ENCODE results near the gene HDHD2. TPM values are rescaled to one million over a fixed set of nuclear protein-coding genes. Genes with fewer than 3 reads are reported as not detected.
A peak's percentile ranks its signal among the peaks of the same experiment; 100 is the strongest.
"Not testable (repeated sequence)": the region's sequence is repeated elsewhere in the genome, so short reads cannot be mapped to it uniquely, and the experiment has no call there.

The HDHD2 gene
- total RNA-seq, 1 donor = 4.0 TPM

DNA sequence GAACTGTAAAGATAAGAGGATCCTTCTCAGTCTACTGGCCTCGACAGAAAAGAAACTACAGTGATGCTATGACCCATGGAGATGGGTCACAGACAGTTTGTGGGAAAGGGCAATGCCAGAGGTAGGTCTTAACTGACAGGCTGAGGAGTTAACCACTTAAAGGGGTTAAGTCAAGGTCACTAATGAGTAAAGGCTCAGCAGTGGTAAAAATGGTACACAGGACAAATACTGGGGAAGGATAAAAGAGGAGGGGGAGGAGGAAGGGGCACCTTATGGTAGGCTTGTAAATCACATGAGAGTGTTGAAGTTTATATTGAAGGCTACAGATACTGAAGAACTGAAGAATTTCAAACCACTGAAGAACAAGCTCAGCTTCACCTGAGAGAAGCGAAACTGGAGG, 16.0 kb upstream of the HDHD2 start:
- H3K4me1 ChIP-seq (ENCODE audit: insufficient read depth, low read length) = no peaks in the 10 kb centered on the region
- H3K9me3 ChIP-seq (ENCODE audit: low read depth, low read length) = no peaks in the 10 kb centered on the region
- no peak overlapping the region for H3K4me3 ChIP-seq (ENCODE audit: low read length)
- H3K27me3 ChIP-seq (ENCODE audit: insufficient read depth, low read length) = no peaks in the 10 kb centered on the region

DNA sequence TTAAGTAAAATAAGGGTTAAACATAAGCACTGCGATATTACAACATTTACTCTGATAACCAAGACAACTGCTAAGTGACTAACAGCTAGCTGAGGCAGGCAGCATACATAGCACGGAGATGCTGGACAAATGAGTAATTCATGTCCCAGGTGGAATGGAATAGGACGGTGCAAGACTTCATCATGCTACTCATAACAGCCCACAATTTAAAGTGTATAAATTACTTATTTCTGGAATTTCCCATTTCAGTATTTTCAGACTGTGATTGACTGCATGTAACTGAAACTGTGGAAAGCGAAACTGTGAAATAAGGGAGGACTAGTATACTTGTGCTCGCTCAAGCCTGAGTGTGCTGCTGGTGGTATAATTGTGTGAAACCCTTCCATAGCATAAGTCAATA, 12.9 kb upstream of the HDHD2 start:
- no peak overlapping the region for H3K4me3 ChIP-seq (ENCODE audit: low read length)

DNA sequence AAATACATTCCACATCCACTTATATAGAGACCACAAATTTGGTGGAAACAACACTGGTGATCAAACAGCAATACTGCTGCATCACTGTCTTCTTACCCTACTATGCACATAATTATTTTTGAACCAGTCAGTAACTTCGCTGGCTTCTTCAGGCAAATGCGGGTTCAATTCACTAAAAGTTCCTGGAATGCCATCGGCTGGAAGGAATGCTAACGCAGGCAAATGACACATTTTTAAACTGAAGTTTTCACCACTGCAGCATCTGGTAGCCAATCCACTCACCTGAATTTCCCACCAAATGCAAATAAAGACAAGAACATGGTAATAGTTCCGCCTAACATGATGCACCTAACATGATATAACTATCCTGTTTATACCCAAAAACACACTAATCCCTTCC, 10.0 kb upstream of the HDHD2 start:
- Histone ChIP-seq H3K27me3 (ENCODE audit: insufficient read depth, low read length) (no peaks in the 10 kb centered on the region), H3K4me3 (ENCODE audit: low read length) (no peak overlapping the region), H3K9me3 (ENCODE audit: low read depth, low read length) (no peaks in the 10 kb centered on the region), H3K4me1 (ENCODE audit: insufficient read depth, low read length) (no peaks in the 10 kb centered on the region)

More for the DNA sequence above, 12.9 kb upstream of the HDHD2 start:
- Histone ChIP-seq H3K4me1 (ENCODE audit: insufficient read depth, low read length) (no peaks in the 10 kb centered on the region), H3K27me3 (ENCODE audit: insufficient read depth, low read length) (no peaks in the 10 kb centered on the region), H3K9me3 (ENCODE audit: low read depth, low read length) (no peaks in the 10 kb centered on the region)

DNA sequence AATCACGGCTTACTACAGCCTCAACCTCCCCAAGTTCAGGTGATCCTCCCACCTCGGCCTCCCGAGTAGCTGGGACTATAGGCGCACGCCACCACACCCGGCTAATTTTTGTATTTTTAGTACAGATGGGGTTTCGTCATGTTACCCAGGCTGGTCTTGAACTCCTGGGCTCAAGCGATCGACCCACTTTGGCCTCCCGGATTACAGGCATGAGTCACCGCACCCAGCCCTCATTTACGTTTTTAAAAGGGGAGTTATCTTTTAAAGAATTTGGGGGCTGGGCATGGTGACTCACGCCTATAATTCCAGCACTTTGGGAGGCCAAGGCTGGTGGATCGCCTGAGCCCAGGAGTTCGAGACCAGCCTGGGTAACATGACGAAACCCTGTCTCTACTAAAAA, 8.1 kb upstream of the HDHD2 start:
- not testable (repeated sequence) for H3K9me3 ChIP-seq (ENCODE audit: low read depth, low read length); H3K4me3 ChIP-seq (ENCODE audit: low read length); H3K4me1 ChIP-seq (ENCODE audit: insufficient read depth, low read length); H3K27me3 ChIP-seq (ENCODE audit: insufficient read depth, low read length)

DNA sequence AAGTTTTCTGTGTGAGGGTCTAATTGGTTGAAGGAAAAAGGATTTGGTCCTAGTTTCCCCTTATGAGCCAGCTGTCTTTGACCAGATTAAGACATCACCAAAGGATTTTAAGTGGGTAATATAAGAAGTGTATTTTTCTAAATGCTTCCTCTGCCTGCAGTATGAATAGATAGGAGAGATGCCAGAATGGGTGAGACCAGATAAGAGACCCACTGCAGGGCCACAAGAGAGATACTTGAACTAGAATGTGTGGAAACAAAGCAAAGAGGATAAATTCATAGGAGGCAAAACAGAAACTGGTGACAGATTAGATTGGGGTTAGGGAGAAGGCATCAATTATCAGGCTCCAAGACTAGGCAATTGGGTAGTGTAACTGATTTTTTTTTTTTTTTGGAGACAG, 1.1 kb upstream of the HDHD2 start:
- Histone ChIP-seq H3K9me3 (ENCODE audit: low read depth, low read length) (no peaks in the 10 kb centered on the region), H3K4me3 (ENCODE audit: low read length) (no peak overlapping the region), H3K27me3 (ENCODE audit: insufficient read depth, low read length) (no peaks in the 10 kb centered on the region), H3K4me1 (ENCODE audit: insufficient read depth, low read length) (peaks cover 15% of the 10 kb centered on the region)

DNA sequence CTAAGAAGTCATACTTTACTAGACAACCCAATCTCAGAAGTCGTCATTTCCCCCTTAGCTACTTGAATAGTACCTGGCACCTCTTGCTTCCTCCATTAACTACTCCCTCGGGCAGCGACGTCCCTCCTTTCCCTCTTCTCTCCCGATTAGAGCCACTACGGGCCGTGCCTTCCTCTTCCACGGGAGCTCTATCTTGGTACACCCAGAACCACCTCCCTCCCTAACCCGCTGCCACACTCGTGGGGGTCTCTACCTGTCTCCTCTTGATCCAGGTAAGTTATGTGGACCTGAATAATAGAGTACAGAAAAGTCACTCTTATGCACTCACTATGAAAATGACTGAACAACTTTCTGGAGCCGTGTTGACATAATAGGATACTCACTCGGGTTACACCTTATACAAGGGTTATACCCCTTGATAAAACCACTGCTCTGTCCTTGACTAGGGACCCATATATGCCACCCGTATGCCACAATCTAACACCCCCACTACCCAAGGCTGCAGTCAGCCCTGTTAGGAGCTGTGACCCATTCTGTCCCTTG, 595 bp upstream of the HDHD2 start:
- H3K4me3 ChIP-seq (ENCODE audit: low read length) = peak overlapping the region; percentile 72
- no peaks in the 10 kb centered on the region for H3K27me3 ChIP-seq (ENCODE audit: insufficient read depth, low read length)
- H3K4me1 ChIP-seq (ENCODE audit: insufficient read depth, low read length) = peaks cover 15% of the 10 kb centered on the region
- no peaks in the 10 kb centered on the region for H3K9me3 ChIP-seq (ENCODE audit: low read depth, low read length)

DNA sequence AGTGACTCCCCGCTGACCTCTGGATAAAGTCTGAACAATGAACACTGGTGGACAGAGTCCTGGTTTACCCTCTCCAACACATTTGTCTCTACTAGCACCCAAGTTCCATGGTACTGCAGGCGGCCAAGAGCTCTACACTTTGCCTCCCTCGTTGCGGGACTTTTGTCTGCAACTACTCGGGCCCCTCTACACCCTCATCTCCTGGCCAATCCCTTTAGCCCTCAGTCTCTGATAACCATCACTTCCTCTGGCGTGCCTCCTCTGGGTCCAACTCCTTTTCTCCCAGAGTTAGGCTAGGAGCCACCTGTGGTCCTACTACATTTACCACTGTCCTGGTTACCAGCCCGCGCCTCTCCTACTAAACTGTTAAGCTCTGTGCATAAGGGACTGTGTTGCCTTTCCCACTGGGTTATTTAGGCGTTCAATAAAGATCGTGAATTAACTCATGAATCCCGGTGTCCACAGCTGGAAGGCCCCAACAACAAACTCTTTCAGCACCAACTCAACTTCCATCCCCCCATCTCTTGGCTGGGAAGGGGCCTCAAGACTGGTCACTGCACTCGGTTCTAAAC, 757 bp downstream of the HDHD2 start:
- no peaks in the 10 kb centered on the region for H3K9me3 ChIP-seq (ENCODE audit: low read depth, low read length)
- H3K4me3 ChIP-seq (ENCODE audit: low read length) = peak overlapping the region; percentile 72
- H3K4me1 ChIP-seq (ENCODE audit: insufficient read depth, low read length) = peaks cover 15% of the 10 kb centered on the region
- no peaks in the 10 kb centered on the region for H3K27me3 ChIP-seq (ENCODE audit: insufficient read depth, low read length)

DNA sequence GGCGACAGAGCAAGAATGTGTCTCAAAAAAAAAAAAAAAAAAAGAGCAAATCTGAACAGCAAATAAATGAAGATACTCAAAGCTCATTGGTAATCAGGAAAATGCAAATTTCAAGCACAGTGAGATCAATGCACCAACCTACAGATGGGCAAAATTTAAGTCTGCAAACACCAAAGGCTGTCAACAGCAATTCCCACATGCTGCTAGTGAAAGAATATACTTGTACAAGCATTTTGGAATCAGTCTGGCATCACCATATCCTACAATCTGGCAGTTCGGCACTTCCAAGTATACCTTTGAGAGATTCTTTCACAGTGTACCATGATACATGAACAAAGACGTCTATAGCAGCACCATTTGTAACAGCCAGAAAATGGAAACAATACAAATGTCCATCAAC, 4.1 kb downstream of the HDHD2 start:
- Histone ChIP-seq H3K4me1 (ENCODE audit: insufficient read depth, low read length) (peaks cover 12% of the 10 kb centered on the region), H3K27me3 (ENCODE audit: insufficient read depth, low read length) (no peaks in the 10 kb centered on the region), H3K9me3 (ENCODE audit: low read depth, low read length) (no peaks in the 10 kb centered on the region), H3K4me3 (ENCODE audit: low read length) (no peak overlapping the region)

DNA sequence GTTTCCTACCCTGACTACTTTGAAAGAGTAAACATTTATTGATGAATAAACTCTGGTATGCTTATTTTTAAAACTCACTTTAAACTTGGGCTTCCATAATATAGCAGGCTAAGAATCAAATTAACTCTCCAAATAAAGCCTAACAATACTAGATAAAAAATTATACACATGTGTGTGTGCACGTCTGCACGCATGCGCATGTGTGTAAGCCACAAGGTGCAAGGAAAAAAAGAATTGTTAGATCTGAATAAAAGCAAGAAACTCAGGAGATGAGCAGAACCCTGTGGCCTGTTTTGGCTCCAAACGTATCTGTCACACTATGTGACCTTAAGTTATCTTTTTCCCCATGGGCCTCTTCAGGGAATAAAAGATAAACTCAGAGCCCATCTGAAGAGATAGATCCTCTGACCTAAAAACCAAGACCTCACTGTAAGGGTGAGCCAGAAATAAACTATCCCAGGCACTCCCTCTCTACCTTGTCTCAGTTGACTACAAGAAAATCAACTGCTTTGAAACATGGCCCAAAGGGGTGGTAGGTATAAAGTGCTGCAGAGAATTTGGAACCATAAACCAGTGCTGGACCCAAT, 6.3 kb downstream of the HDHD2 start:
- H3K4me1 ChIP-seq (ENCODE audit: insufficient read depth, low read length) = no peaks in the 10 kb centered on the region
- H3K9me3 ChIP-seq (ENCODE audit: low read depth, low read length) = no peaks in the 10 kb centered on the region
- H3K4me3 ChIP-seq (ENCODE audit: low read length) = no peak overlapping the region
- H3K27me3 ChIP-seq (ENCODE audit: insufficient read depth, low read length) = no peaks in the 10 kb centered on the region

DNA sequence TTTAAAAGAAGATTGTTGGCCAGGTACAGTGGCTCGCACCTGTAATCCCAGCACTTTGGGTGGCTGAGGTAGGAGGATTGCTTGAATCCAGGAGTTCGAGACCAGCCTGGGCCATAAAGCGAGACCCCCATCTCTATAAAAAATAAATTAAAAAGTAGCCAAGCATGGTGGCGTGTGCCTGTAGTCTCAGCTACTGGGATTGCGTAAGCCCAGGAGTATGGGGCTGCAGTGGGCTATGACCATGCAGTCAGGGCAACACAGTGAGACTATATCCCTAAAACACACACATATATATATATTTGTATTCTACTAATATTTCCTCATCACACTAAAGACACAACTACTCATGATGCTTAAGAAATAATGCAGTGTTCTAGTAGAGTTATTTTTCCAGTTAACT, 7.1 kb downstream of the HDHD2 start:
- no peaks in the 10 kb centered on the region for H3K4me1 ChIP-seq (ENCODE audit: insufficient read depth, low read length)
- no peak overlapping the region for H3K4me3 ChIP-seq (ENCODE audit: low read length)
- H3K9me3 ChIP-seq (ENCODE audit: low read depth, low read length) = no peaks in the 10 kb centered on the region
- no peaks in the 10 kb centered on the region for H3K27me3 ChIP-seq (ENCODE audit: insufficient read depth, low read length)

DNA sequence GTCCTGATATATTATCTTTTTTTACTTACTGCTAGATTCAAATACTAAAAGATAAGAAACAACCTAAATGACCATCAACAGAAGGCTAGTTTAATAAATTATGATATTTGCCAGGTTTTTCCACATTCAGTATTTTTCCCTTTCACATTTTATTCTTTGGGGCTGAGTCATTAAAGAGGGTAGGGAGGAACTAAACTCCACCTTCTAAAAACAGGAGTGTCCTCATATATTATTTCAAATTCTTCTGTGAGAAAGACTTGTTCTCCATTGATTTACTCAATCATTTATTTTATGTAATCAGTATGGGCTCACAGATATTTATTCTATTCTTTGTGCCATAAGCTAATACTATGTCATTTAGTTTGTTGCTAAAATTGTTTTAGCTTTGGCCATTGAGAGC, 9.0 kb downstream of the HDHD2 start:
- Histone ChIP-seq H3K4me3 (ENCODE audit: low read length) (no peak overlapping the region), H3K27me3 (ENCODE audit: insufficient read depth, low read length) (no peaks in the 10 kb centered on the region), H3K9me3 (ENCODE audit: low read depth, low read length) (no peaks in the 10 kb centered on the region), H3K4me1 (ENCODE audit: insufficient read depth, low read length) (no peaks in the 10 kb centered on the region)

DNA sequence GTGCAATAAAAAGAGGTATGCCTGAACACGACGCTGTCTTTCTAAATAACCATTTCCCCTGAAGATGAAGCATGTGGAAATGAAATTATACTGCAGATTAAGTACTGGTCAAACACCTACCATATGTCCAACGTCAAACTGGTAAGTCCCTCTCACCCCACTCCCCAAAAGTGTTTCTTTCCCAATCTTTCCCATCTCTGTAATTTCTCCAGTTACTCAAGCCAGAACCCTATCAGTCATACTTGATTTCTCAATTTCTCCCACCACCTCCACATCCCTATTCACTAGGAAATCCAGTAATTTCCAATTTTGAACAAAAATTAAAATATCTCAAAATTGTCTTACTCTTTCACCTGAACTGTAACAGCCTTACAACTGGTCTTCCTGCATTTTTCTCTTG, 29.2 kb downstream of the HDHD2 start:
- H3K9me3 ChIP-seq (ENCODE audit: low read depth, low read length) = no peaks in the 10 kb centered on the region
- no peak overlapping the region for H3K4me3 ChIP-seq (ENCODE audit: low read length)
- no peaks in the 10 kb centered on the region for H3K4me1 ChIP-seq (ENCODE audit: insufficient read depth, low read length)
- H3K27me3 ChIP-seq (ENCODE audit: insufficient read depth, low read length) = no peaks in the 10 kb centered on the region

DNA sequence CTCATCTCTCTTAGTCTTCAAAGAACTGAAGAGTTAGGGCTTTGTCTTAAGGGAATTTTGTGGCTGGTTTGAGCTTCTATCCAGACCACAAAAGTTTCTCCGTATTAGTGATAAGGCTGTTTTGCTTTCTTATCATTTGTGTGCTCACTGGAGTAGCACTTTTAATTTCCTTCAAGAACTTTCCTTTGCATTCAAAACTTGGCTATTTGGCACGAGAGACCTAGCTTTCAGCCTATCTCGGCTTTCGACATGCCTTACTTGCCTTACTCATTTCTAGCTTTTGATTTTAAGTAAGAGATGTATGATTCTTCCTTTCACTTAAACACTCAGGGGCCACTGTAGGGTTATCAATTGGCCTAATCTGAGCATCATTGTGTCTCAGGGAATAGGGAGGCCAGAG, 29.9 kb downstream of the HDHD2 start:
- Histone ChIP-seq H3K4me3 (ENCODE audit: low read length) (no peak overlapping the region), H3K4me1 (ENCODE audit: insufficient read depth, low read length) (no peaks in the 10 kb centered on the region), H3K27me3 (ENCODE audit: insufficient read depth, low read length) (no peaks in the 10 kb centered on the region), H3K9me3 (ENCODE audit: low read depth, low read length) (no peaks in the 10 kb centered on the region)

DNA sequence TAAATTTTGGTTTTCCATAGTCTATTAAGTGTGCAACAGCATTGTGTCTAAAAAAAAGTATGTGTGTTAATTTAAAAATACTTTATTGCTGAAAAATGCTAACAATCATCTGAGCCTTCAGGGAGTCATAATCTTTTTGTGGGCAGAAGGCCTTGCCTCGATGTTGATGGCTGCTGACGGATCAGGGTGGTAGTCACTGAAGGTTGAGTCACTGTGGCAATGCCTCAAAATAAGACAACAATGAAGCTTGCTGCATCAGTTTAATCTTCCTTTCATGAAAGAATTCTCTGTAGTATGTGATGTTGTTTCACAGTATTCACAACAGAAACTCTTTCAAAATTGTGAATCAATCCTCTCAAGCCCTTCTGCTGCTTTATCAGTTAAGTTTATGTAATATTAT, 31.3 kb downstream of the HDHD2 start:
- H3K4me3 ChIP-seq (ENCODE audit: low read length) = no peak overlapping the region
- H3K9me3 ChIP-seq (ENCODE audit: low read depth, low read length) = no peaks in the 10 kb centered on the region
- H3K4me1 ChIP-seq (ENCODE audit: insufficient read depth, low read length) = no peaks in the 10 kb centered on the region
- no peaks in the 10 kb centered on the region for H3K27me3 ChIP-seq (ENCODE audit: insufficient read depth, low read length)

DNA sequence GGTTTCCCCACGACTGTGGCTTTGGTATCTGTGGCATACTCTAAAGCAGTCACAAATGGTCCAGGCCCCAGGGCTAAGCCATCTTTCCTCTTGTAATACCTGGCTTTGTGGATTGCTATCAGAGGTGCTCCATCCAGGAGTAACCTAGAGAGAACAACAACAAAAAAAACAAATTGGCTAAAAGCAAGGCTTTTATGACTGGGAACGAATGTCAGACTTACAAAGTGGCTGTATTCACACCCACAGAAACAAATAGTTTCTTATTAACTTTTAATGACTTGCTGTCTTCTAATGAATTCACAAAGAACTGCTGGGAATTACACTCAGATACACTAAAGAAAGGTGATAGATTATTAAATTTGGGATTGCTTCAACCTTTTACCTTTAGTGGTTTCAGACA, 35.1 kb downstream of the HDHD2 start:
- no peaks in the 10 kb centered on the region for H3K27me3 ChIP-seq (ENCODE audit: insufficient read depth, low read length)
- no peak overlapping the region for H3K4me3 ChIP-seq (ENCODE audit: low read length)
- no peaks in the 10 kb centered on the region for H3K9me3 ChIP-seq (ENCODE audit: low read depth, low read length)
- no peaks in the 10 kb centered on the region for H3K4me1 ChIP-seq (ENCODE audit: insufficient read depth, low read length)

DNA sequence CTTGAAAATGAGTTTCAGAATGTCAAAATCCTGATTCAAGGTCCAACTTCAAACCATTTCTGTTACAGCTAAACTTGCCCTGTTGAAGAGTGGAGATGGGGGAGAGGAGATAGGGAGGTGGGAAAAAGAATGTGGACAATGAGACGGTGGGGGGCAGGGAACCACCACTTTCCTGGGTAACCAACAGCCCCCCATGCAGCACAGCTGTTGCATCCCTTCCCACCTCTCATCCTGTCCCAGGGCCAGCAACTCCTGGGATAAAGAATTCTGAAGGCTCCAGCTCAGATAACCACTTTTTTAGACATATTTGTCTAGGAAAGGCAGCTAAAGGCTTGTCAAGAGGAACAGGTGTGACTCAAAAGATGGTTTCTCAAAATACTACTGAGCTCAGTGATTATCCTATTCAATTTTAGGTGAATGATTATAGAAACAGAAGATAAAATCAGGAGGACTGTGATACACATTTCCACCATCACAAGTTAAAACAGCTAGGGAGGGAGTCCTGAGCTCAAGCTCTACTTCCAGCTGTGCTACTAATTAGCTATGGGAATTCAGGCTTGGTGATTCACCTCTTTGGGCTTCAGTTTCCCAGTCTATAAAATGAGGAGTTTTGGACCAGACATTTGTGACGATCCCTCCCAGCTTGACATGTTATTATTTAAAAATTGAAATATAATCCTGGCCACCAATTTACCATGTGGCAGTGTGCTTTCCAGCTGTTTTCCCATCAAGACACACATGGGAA, 36.3 kb downstream of the HDHD2 start:
- no peaks in the 10 kb centered on the region for H3K4me1 ChIP-seq (ENCODE audit: insufficient read depth, low read length)
- no peak overlapping the region for H3K4me3 ChIP-seq (ENCODE audit: low read length)
- no peaks in the 10 kb centered on the region for H3K27me3 ChIP-seq (ENCODE audit: insufficient read depth, low read length)
- no peaks in the 10 kb centered on the region for H3K9me3 ChIP-seq (ENCODE audit: low read depth, low read length)

All from mononuclear cell (primary cell).